IMR-90 (cell line): Measurements from ENCODE around the gene HSF2BP. TPM values are rescaled to one million over a fixed set of nuclear protein-coding genes. Genes with fewer than 3 reads are reported as not detected.

Source experiments
- ATAC-seq: fragments of 200-7000 bp; cut with Tn5 transposase; 2 replicates; pipeline ENCODE4 v1.9.1; 2020; ENCODE audit warnings: low read depth, mild to moderate bottlenecking, moderate library complexity
- BruUV-seq: library from RNA; stranded (reverse); fragments of 400-500 nt; replicated peaks from 2 replicates; lab custom pipeline; 2021; lab: Mats Ljungman, UMichigan
- CTCF ChIA-PET: fragments of 300-600 bp; formaldehyde crosslinking; extraction: SDS; loops from one replicate; lab custom pipeline; 2021; ENCODE audit warnings: antibody characterized with exemption; lab: Yijun Ruan, JAX
- POLR2A ChIA-PET: fragments of 300-600 bp; sonication (Branson Sonifier 250); formaldehyde crosslinking; loops from one replicate; lab custom pipeline; 2022; ENCODE audit warnings: antibody characterized with exemption; ENCODE audit not compliant: unreplicated experiment; lab: Charles Lee
- DNase-seq: peaks from one replicate; pipeline ENCODE4 v3.0.0; 2013
- H2AFZ ChIP-seq: replicated peaks from 2 replicates; pipeline ENCODE3; 2013; ENCODE audit warnings: low read length, mild to moderate bottlenecking; ENCODE audit not compliant: poor library complexity
- H2AK5ac ChIP-seq: 2 replicates; pipeline ENCODE4 v1.6.1; 2013; ENCODE audit warnings: low read depth, low read length, inconsistent platforms
- H2AK9ac ChIP-seq: replicated peaks from 2 replicates; pipeline ENCODE3; 2013; ENCODE audit warnings: mild to moderate bottlenecking, low read depth, low read length, moderate library complexity; ENCODE audit not compliant: poor library complexity
- H2BK120ac ChIP-seq: 2 replicates; pipeline ENCODE4 v1.6.1; 2013; ENCODE audit warnings: low read depth, low read length, inconsistent platforms
- H2BK15ac ChIP-seq: 3 replicates; pipeline ENCODE4 v1.6.1; 2013; ENCODE audit warnings: low read depth, low read length, inconsistent platforms
- H2BK20ac ChIP-seq: 2 replicates; pipeline ENCODE4 v1.6.1; 2013; ENCODE audit warnings: low read depth, mild to moderate bottlenecking, inconsistent platforms, low read length, moderate library complexity
- H2BK5ac ChIP-seq: 2 replicates; pipeline ENCODE4 v1.6.1; 2013; ENCODE audit warnings: mild to moderate bottlenecking, low read depth, low read length, inconsistent platforms; ENCODE audit not compliant: poor library complexity, severe bottlenecking
- H3K14ac ChIP-seq: replicated peaks from 2 replicates; pipeline ENCODE4 v1.6.1; 2013; ENCODE audit warnings: low read depth, low read length, inconsistent platforms
- H3K18ac ChIP-seq: 2 replicates; pipeline ENCODE4 v1.6.1; 2013; ENCODE audit warnings: low read depth, low read length, control low read depth
- H3K23ac ChIP-seq: 2 replicates; pipeline ENCODE4 v1.6.1; 2013; ENCODE audit warnings: low read depth, low read length, inconsistent platforms
- H3K27ac ChIP-seq: 2 replicates; pipeline ENCODE4 v1.5.1; 2013; ENCODE audit warnings: mild to moderate bottlenecking, control low read depth, low read length; ENCODE audit not compliant: insufficient read depth
- H3K27me3 ChIP-seq: 2 replicates; pipeline ENCODE4 v1.6.1; 2013; ENCODE audit warnings: low read length; ENCODE audit not compliant: control insufficient read depth, insufficient read depth
- H3K36me3 ChIP-seq: 2 replicates; pipeline ENCODE4 v1.6.1; 2013; ENCODE audit warnings: low read length, mixed read lengths; ENCODE audit not compliant: control insufficient read depth, insufficient read depth
- H3K4ac ChIP-seq: 2 replicates; pipeline ENCODE4 v1.6.1; 2013; ENCODE audit warnings: low read depth, low read length, inconsistent platforms
- H3K4me1 ChIP-seq: 2 replicates; pipeline ENCODE4 v1.6.1; 2013; ENCODE audit warnings: low read length, mixed read lengths; ENCODE audit not compliant: control insufficient read depth, insufficient read depth
- H3K4me2 ChIP-seq: 2 replicates; pipeline ENCODE4 v1.6.1; 2013; ENCODE audit warnings: low read depth, mild to moderate bottlenecking, control low read depth, low read length, moderate library complexity
- H3K4me3 ChIP-seq: 2 replicates; pipeline ENCODE4 v1.5.1; 2013; ENCODE audit warnings: low read depth, mild to moderate bottlenecking, control low read depth, low read length, moderate library complexity; ENCODE audit not compliant: insufficient read depth
- H3K56ac ChIP-seq: 2 replicates; pipeline ENCODE4 v1.6.1; 2013; ENCODE audit warnings: low read length, inconsistent platforms; ENCODE audit not compliant: insufficient read depth; ENCODE audit errors: extremely low read depth
- H3K79me1 ChIP-seq, 2 experiments: 2 replicates each; pipeline ENCODE4 v1.6.1; 2013; ENCODE audit warnings: low read length in 2 of 2, inconsistent platforms in 1 of 2, low read depth in 1 of 2
- H3K9ac ChIP-seq: 2 replicates; pipeline ENCODE4 v1.6.1; 2013; ENCODE audit warnings: low read depth, low read length, control low read depth
- H3K9me1 ChIP-seq: 2 replicates; pipeline ENCODE4 v1.6.1; 2013; ENCODE audit warnings: low read length, inconsistent platforms; ENCODE audit not compliant: insufficient read depth
- H3K9me3 ChIP-seq: 2 replicates; pipeline ENCODE4 v1.6.1; 2013; ENCODE audit warnings: low read length; ENCODE audit not compliant: control insufficient read depth, insufficient read depth
- H4K20me1 ChIP-seq: 2 replicates; pipeline ENCODE4 v1.6.1; 2013; ENCODE audit warnings: low read length, inconsistent platforms; ENCODE audit not compliant: insufficient read depth
- H4K5ac ChIP-seq: 2 replicates; pipeline ENCODE4 v1.6.1; 2013; ENCODE audit warnings: mild to moderate bottlenecking, low read depth, low read length, control low read depth
- H4K8ac ChIP-seq, 2 experiments: 2 replicates each; pipeline ENCODE4 v1.6.1; 2013; ENCODE audit warnings: low read depth in 2 of 2, low read length in 2 of 2, control low read depth in 1 of 2, inconsistent platforms in 1 of 2
- H4K91ac ChIP-seq: 2 replicates; pipeline ENCODE4 v1.6.1; 2013; ENCODE audit warnings: low read depth, low read length, inconsistent platforms; ENCODE audit not compliant: insufficient read depth
- BHLHE40 ChIP-seq: fragments of 150-350 bp; IDR thresholded peaks from 2 replicates; pipeline ENCODE4 v1.6.1; 2016; ENCODE audit warnings: mild to moderate bottlenecking, low read depth, low read length
- CEBPB ChIP-seq: IDR thresholded peaks from 2 replicates; pipeline ENCODE4 v1.6.1; 2012; ENCODE audit warnings: low read depth, low read length, improper control_type of control experiment
- CHD1 ChIP-seq: IDR thresholded peaks from 2 replicates; pipeline ENCODE4 v1.6.1; 2012; ENCODE audit warnings: low read depth, low read length, improper control_type of control experiment
- FOS ChIP-seq: fragments of 150-350 bp; IDR thresholded peaks from 2 replicates; pipeline ENCODE4 v1.6.1; 2016; ENCODE audit warnings: low read depth, low read length
- MAFK ChIP-seq: IDR thresholded peaks from 2 replicates; pipeline ENCODE4 v1.6.1; 2012; ENCODE audit warnings: low read depth, low read length, improper control_type of control experiment
- MAZ ChIP-seq: IDR thresholded peaks from 2 replicates; pipeline ENCODE4 v1.6.1; 2012; ENCODE audit warnings: low read depth, mild to moderate bottlenecking, low read length, improper control_type of control experiment, moderate library complexity, borderline replicate concordance
- MXI1 ChIP-seq: IDR thresholded peaks from 2 replicates; pipeline ENCODE4 v1.6.1; 2012; ENCODE audit warnings: low read depth, mild to moderate bottlenecking, low read length, moderate library complexity, borderline replicate concordance
- NFE2L2 ChIP-seq: fragments of 150-350 bp; IDR thresholded peaks from 2 replicates; pipeline ENCODE4 v1.6.1; 2016; ENCODE audit warnings: low read depth, mild to moderate bottlenecking, low read length
- POLR2A ChIP-seq: IDR thresholded peaks from 2 replicates; pipeline ENCODE4 v1.6.1; 2012; ENCODE audit warnings: mild to moderate bottlenecking, low read depth, low read length
- RAD21 ChIP-seq: IDR thresholded peaks from 2 replicates; pipeline ENCODE4 v1.6.1; 2012; ENCODE audit warnings: low read length, improper control_type of control experiment
- RCOR1 ChIP-seq: IDR thresholded peaks from 2 replicates; pipeline ENCODE4 v1.6.1; 2012; ENCODE audit warnings: mild to moderate bottlenecking, low read length, improper control_type of control experiment; ENCODE audit not compliant: insufficient replicate concordance
- RFX5 ChIP-seq: IDR thresholded peaks from 2 replicates; pipeline ENCODE4 v1.8.0; 2012; ENCODE audit warnings: low read depth, mild to moderate bottlenecking, low read length, moderate library complexity
- SMC3 ChIP-seq: fragments of 150-350 bp; IDR thresholded peaks from 2 replicates; pipeline ENCODE4 v1.6.1; 2016; ENCODE audit warnings: low read depth, mild to moderate bottlenecking, antibody characterized with exemption, low read length, moderate library complexity
- WGBS, 2 experiments: methylation state at CpG; one replicate each; pipeline versions ENCODE4 v1.1.5 to v1.1.7; 2013; ENCODE audit warnings: missing lambda C conversion rate in 2 of 2; ENCODE audit not compliant: insufficient read length in 1 of 2; ENCODE audit errors: extremely low coverage in 2 of 2; 5-methylcytosine and 5-hydroxymethylcytosine counted together
- dilution Hi-C: fragments of 300-500 bp; cut with HindIII; formaldehyde crosslinking; loops from one replicate; pipeline ENCODE4 v1.14.3; 2018; ENCODE audit warnings: low sequenced_read_pairs; ENCODE audit not compliant: unreplicated experiment
- in situ Hi-C: fragments of 300-500 bp; cut with MboI; formaldehyde crosslinking; loops from 3 replicates; pipeline ENCODE4 v1.14.3; 2019; ENCODE audit warnings: low sequenced_read_pairs, inconsistent platforms, mixed read lengths
- intact Hi-C: fragments of 100-400 bp; cut with micrococcal nuclease; formaldehyde crosslinking; loops from 2 replicates; pipeline ENCODE4 v1.10.0; 2022
- polyA plus RNA-seq, 3 experiments: library from polyadenylated mRNA; depleted of rRNA; stranded (reverse); fragments of >200 nt; gene quantifications; 2 replicates each; pipeline ENCODE4 v1.2.3, GENCODE V29; 2012; ENCODE audit warnings: low replicate concordance in 1 of 3
- total RNA-seq: library from RNA; depleted of rRNA; stranded (reverse); fragments of >200 nt; gene quantifications from 2 replicates; pipeline ENCODE4 v1.2.3, GENCODE V29; 2012
- TF ChIP-seq, protein P1 (sequence below): fragments of 150-350 bp; IDR thresholded peaks from 2 replicates; pipeline ENCODE4 v1.6.1; 2016; ENCODE audit warnings: low read depth, mild to moderate bottlenecking, low read length, moderate library complexity, borderline replicate concordance
- TF ChIP-seq, protein P2 (sequence below): fragments of 150-350 bp; IDR thresholded peaks from 2 replicates; pipeline ENCODE4 v1.6.1; 2017; ENCODE audit warnings: mild to moderate bottlenecking, antibody characterized with exemption, low read length, low read depth
- TF ChIP-seq, protein P3 (sequence below): conservative IDR thresholded peaks from 2 replicates; pipeline ENCODE4 v1.5.1; 2012; ENCODE audit warnings: mild to moderate bottlenecking, low read depth, low read length, improper control_type of control experiment

The HSF2BP gene
- total and polyA plus RNA-seq, 2 of the 4 experiments (the other 2 are of a cell fraction) = 0.87 to 0.90 TPM

DNA sequence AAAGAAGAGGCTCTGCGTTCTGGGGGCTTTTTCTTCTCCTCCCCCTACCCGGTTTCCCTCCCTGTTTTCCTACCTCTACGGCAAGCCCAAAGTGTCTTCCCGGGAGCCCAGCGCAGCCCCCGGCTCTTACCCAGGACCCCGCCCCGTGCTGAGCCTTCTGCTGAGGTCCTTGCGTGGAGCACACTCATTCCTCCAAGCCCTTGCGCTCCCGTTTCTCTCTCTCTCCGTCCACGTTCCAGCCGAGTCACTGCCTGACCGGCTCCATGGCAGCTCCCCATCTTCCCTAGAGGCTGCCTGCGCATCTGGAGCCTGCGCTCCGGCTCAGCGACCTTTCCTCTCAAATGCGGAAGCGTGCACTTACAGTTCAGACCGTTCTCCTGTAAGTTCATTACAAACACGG lies 34.7 kb upstream of the HSF2BP start:
- intact Hi-C loops = no loop called here
- TF ChIP-seq MAZ = no peak
- TF ChIP-seq RFX5 = no peak
- TF ChIP-seq CHD1 = no peak
- no peak for TF ChIP-seq CEBPB
- TF ChIP-seq POLR2A = no peak
- TF ChIP-seq, protein P1, sequence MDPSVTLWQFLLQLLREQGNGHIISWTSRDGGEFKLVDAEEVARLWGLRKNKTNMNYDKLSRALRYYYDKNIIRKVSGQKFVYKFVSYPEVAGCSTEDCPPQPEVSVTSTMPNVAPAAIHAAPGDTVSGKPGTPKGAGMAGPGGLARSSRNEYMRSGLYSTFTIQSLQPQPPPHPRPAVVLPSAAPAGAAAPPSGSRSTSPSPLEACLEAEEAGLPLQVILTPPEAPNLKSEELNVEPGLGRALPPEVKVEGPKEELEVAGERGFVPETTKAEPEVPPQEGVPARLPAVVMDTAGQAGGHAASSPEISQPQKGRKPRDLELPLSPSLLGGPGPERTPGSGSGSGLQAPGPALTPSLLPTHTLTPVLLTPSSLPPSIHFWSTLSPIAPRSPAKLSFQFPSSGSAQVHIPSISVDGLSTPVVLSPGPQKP = no peak
- TF ChIP-seq, protein P2, sequence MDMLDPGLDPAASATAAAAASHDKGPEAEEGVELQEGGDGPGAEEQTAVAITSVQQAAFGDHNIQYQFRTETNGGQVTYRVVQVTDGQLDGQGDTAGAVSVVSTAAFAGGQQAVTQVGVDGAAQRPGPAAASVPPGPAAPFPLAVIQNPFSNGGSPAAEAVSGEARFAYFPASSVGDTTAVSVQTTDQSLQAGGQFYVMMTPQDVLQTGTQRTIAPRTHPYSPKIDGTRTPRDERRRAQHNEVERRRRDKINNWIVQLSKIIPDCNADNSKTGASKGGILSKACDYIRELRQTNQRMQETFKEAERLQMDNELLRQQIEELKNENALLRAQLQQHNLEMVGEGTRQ = no peak
- TF ChIP-seq MAFK = no peak
- no peak for TF ChIP-seq FOS
- no peak for TF ChIP-seq NFE2L2
- TF ChIP-seq, protein P3, sequence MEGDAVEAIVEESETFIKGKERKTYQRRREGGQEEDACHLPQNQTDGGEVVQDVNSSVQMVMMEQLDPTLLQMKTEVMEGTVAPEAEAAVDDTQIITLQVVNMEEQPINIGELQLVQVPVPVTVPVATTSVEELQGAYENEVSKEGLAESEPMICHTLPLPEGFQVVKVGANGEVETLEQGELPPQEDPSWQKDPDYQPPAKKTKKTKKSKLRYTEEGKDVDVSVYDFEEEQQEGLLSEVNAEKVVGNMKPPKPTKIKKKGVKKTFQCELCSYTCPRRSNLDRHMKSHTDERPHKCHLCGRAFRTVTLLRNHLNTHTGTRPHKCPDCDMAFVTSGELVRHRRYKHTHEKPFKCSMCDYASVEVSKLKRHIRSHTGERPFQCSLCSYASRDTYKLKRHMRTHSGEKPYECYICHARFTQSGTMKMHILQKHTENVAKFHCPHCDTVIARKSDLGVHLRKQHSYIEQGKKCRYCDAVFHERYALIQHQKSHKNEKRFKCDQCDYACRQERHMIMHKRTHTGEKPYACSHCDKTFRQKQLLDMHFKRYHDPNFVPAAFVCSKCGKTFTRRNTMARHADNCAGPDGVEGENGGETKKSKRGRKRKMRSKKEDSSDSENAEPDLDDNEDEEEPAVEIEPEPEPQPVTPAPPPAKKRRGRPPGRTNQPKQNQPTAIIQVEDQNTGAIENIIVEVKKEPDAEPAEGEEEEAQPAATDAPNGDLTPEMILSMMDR = no peak
- TF ChIP-seq RCOR1 = no peak
- TF ChIP-seq BHLHE40 = no peak
- no peak for TF ChIP-seq MXI1
- TF ChIP-seq RAD21 = no peak
- no peak for TF ChIP-seq SMC3
- no peak overlapping the region for H2BK20ac ChIP-seq
- no peak overlapping the region for H4K91ac ChIP-seq
- 97% methylated on average over 15 of the region's 23 CpGs; no CpG with 5 or more reads in 1 of the 2 experiments for WGBS, 2 experiments
- H3K4me3 ChIP-seq = no peak overlapping the region
- POLR2A ChIA-PET = no interaction called here
- H2AK5ac ChIP-seq = no peak overlapping the region
- no peaks in the 10 kb centered on the region for H3K9me3 ChIP-seq
- DNase-seq (no peak), ATAC-seq (no peak)
- H3K4me2 ChIP-seq = no peak overlapping the region
- no peaks in the 10 kb centered on the region for H3K4me1 ChIP-seq
- no peak overlapping the region for H3K27ac ChIP-seq
- no peak overlapping the region for H2BK5ac ChIP-seq
- H3K9ac ChIP-seq = no peak overlapping the region
- no peak overlapping the region for H2AK9ac ChIP-seq
- H4K5ac ChIP-seq = no peak overlapping the region
- H4K8ac ChIP-seq = no peak overlapping the region
- H3K14ac ChIP-seq = no peak overlapping the region
- H4K20me1 ChIP-seq = no peaks in the 10 kb centered on the region
- H2BK15ac ChIP-seq = no peak overlapping the region
- no peak overlapping the region for H3K18ac ChIP-seq
- in situ Hi-C loops = no loop called here
- H3K79me1 ChIP-seq = 0 out of 4 replicates have a peak, but pooled peaks cover 0 to 3% of the 10 kb centered on the region in 2 experiments
- H3K9me1 ChIP-seq = no peaks in the 10 kb centered on the region; the same call in 1 of the 2 replicates
- BruUV-seq = no TSS peak
- peaks cover 51% of the 10 kb centered on the region for H3K36me3 ChIP-seq
- H3K27me3 ChIP-seq = no peaks in the 10 kb centered on the region
- no peak overlapping the region for H3K4ac ChIP-seq
- no peak overlapping the region for H2AFZ ChIP-seq
- CTCF ChIA-PET = no interaction called here
- no peak overlapping the region for H3K56ac ChIP-seq
- H3K23ac ChIP-seq = no peak overlapping the region
- dilution Hi-C loops = no loop called here
- no peak overlapping the region for H2BK120ac ChIP-seq
